AG04450 (cell line): Measurements from ENCODE around the gene OLIG1. TPM values are rescaled to one million over a fixed set of nuclear protein-coding genes. Genes with fewer than 3 reads are reported as not detected.

Experiments
- CTCF ChIA-PET: fragments of 300-600, 350-600 bp; formaldehyde crosslinking; extraction: SDS; loops from one replicate; lab custom pipeline; 2022; ENCODE audit warnings: antibody characterized with exemption, inconsistent platforms; lab: Charles Lee
- POLR2A ChIA-PET: fragments of 350-600 bp; formaldehyde crosslinking; extraction: SDS; loops from one replicate; lab custom pipeline; 2021; ENCODE audit warnings: antibody characterized with exemption, inconsistent platforms; lab: Yijun Ruan, JAX
- DNase-seq: peaks from one replicate; pipeline ENCODE4 v3.0.0-alpha.2; 2011; ENCODE audit warnings: low read depth, low spot score
- H3K27ac ChIP-seq: one replicate; pipeline ENCODE4 v1.5.1; 2012; ENCODE audit warnings: low read depth, low read length, control low read depth
- H3K27me3 ChIP-seq: one replicate; pipeline ENCODE4 v1.6.0; 2012; ENCODE audit warnings: low read length; ENCODE audit not compliant: control insufficient read depth, insufficient read depth
- H3K4me3 ChIP-seq: 2 replicates; pipeline ENCODE4 v1.5.1; 2011; ENCODE audit warnings: mild to moderate bottlenecking, low read depth, low read length, control low read depth
- H3K9me3 ChIP-seq: 2 replicates; pipeline ENCODE4 v1.5.1; 2012; ENCODE audit warnings: low read length; ENCODE audit not compliant: control insufficient read depth, insufficient read depth
- polyA plus RNA-seq: library from polyadenylated mRNA; depleted of rRNA; stranded (reverse); fragments of >200 nt; gene quantifications from 2 replicates; pipeline ENCODE4 v1.2.3, GENCODE V29; 2011
- TF ChIP-seq, protein P1 (sequence below): IDR thresholded peaks from 2 replicates; pipeline ENCODE4 v1.5.1; 2011; ENCODE audit warnings: low read depth, low read length, control low read depth, inconsistent platforms

OLIG1 gene
- polyA plus RNA-seq, 1 experiment, result not detected

DNA sequence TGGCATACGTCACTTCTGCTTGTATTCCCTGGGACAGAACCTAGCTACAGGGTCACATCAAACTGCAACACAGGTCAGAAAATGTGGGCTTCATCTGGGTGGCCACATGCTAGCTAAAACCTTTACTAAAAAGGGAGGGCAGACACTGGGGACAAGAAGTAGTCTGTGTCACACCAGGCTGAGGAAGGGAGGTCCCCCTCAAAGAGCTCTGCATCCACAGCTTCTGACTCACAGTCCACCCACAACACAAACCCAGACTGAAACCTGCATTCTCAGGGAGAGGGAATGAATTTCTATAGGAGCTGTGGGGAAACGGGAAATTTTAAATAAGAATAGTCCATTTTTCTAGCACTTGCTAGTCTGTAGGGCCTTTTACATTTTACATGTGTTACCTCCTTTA is 28.0 kb upstream of the OLIG1 start:
- H3K27ac ChIP-seq, result no peak overlapping the region
- CTCF ChIA-PET, result interaction anchor here (0.8 kb wide), 1 partner anchor 86 kb away, joined by 3 read pairs; no protein-coding TSS in a partner anchor
- TF ChIP-seq, protein P1, sequence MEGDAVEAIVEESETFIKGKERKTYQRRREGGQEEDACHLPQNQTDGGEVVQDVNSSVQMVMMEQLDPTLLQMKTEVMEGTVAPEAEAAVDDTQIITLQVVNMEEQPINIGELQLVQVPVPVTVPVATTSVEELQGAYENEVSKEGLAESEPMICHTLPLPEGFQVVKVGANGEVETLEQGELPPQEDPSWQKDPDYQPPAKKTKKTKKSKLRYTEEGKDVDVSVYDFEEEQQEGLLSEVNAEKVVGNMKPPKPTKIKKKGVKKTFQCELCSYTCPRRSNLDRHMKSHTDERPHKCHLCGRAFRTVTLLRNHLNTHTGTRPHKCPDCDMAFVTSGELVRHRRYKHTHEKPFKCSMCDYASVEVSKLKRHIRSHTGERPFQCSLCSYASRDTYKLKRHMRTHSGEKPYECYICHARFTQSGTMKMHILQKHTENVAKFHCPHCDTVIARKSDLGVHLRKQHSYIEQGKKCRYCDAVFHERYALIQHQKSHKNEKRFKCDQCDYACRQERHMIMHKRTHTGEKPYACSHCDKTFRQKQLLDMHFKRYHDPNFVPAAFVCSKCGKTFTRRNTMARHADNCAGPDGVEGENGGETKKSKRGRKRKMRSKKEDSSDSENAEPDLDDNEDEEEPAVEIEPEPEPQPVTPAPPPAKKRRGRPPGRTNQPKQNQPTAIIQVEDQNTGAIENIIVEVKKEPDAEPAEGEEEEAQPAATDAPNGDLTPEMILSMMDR, result no peak
- no peak overlapping the region for H3K4me3 ChIP-seq
- POLR2A ChIA-PET, result no interaction called here
- no peaks in the 10 kb centered on the region for H3K27me3 ChIP-seq
- no peaks in the 10 kb centered on the region for H3K9me3 ChIP-seq
- DNase-seq, result no peak

DNA sequence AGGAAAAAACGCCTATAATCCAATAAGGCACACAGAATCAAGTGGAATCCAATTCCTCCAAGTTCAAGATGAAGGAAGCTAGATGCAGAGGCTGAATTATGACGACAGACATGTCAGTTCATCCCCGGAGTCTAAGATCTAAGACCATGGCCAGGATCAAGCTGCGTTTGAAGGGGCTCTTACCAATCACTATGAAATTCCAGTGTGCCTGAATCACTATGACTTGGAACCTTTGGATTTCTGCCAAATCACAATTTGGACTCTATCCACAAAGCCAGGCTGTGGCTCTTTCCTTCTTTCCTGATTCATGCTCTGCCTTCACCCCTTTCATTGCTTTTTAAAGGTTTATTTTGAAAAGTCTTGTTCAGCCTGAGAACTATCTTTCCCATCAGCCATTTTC is 27.1 kb upstream of the OLIG1 start:
- Histone ChIP-seq H3K27me3 (no peaks in the 10 kb centered on the region), H3K4me3 (no peak overlapping the region), H3K9me3 (no peaks in the 10 kb centered on the region), H3K27ac (peak overlapping the region; percentile 43)
- DNase-seq, result peak; percentile 85
- CTCF ChIA-PET, result interaction anchor here (0.8 kb wide), 1 partner anchor 85 kb away, joined by 3 read pairs; no protein-coding TSS in a partner anchor
- TF ChIP-seq, protein P1, result no peak
- POLR2A ChIA-PET, result no interaction called here

DNA sequence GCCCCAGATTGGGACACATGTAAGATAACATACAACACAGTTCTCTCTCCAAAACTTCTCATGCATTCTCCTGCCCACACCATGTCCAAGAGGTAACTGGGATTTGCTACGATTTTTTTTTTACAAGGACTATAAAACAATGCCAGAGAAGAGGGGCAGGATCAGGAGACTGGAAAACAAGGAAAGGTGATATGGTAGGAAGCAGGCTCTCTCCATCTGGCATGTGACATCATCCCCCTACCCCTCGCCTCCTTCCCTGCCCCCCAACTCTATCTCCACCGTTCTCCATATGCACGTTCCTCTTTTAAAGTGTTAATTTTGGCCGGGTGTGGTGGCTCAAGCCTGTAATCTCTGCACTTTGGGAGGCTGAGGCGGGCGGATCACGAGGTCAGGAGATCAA is 23.5 kb upstream of the OLIG1 start:
- ChIA-PET POLR2A (no interaction called here), CTCF (no interaction called here)
- DNase-seq, result no peak
- H3K27ac ChIP-seq, result no peak overlapping the region
- no peaks in the 10 kb centered on the region for H3K9me3 ChIP-seq
- no peak overlapping the region for H3K4me3 ChIP-seq
- TF ChIP-seq, protein P1, result no peak
- H3K27me3 ChIP-seq, result peaks cover 14% of the 10 kb centered on the region

DNA sequence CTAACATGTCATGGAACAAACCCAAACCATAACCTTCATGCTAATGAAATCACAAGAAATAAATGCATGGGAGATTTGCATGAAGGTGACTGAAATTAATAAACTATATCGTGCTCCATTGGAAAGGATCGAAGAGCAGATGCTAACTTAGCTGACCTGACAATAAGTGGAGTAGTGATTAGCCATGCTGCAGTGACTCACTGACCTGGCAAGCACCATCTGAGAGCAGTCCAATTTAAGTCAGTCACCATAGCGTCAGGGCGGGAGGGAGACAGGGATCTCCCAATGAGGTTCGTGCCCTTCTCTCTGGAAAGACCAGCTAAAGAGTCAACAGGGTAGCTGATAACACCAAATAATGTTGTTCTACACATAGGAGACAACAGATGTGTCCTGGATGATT is 22.7 kb upstream of the OLIG1 start:
- CTCF ChIA-PET, result no interaction called here

DNA sequence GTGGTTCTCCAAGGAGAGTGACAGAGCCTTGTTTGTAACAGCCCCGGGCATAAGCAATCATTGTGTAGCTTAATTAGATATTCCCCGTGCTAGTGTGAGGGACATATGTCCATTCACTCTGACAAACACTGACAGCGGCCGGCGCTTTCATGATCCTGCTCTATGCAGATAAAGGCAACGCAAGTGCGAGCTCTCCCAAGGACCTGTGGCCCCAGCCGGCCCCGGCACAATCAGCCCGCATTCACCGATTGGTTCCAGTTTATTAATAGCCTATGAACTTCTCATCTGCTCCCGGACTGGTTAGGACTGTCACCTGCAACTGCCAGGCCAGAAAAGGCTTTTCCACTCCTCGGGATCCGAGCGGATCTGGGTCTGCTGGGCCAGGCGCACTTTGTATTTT is 18.0 kb upstream of the OLIG1 start:
- Histone ChIP-seq H3K4me3 (no peak overlapping the region), H3K9me3 (no peaks in the 10 kb centered on the region), H3K27me3 (peaks cover 19% of the 10 kb centered on the region), H3K27ac (no peak overlapping the region)
- ChIA-PET CTCF (no interaction called here), POLR2A (no interaction called here)
- DNase-seq, result no peak
- TF ChIP-seq, protein P1, result no peak

More for the DNA sequence above, 22.7 kb upstream of the OLIG1 start:
- Histone ChIP-seq H3K27ac (no peak overlapping the region), H3K9me3 (no peaks in the 10 kb centered on the region), H3K27me3 (peaks cover 14% of the 10 kb centered on the region), H3K4me3 (no peak overlapping the region)
- TF ChIP-seq, protein P1, result no peak
- POLR2A ChIA-PET, result no interaction called here
- DNase-seq, result peak; percentile 2
